ENCODE measurements around the gene HECW1.

Gene HECW1

DNA sequence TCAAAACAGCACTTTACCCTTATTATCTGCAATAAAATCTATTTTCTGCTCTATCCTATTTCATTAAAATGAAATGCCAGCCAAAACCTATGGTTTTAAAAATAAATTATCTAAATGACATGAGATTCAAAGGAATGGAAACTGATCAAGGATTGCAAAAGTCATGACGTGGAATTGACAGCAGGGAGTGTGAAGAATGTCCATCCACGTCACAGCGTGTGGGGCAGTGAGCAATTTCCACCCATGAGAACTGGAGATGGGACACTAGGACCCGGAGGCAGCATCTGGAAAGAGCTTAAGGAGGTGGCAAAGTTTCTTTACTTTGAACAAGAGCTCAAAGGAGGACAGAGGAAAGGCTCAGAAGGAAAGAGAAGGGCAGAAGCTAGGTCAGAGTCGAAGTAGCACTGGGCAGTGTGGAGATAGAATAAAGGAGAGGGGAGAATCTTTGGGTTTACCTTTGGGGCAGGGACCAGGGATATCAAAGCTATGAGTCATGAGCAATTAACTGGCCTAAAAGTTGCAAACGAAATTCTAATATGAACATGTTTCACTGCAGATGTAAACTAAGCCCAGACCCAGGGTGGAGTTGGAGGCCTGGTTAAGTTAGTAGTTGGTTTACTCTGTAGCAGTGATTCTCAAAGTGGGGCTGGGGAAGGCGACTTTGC, 445.5 kb downstream of the HECW1 start:
- Histone ChIP-seq H2AFZ (ENCODE audit: low read depth, low read length) (peak overlapping the region; percentile 34), H3K36me3 (ENCODE audit: control insufficient read depth in 1 of 2, insufficient read depth in 2 of 2, low read depth in 1 of 2, low read length in 2 of 2) (no peaks in the 10 kb centered on the region), H2BK12ac (ENCODE audit: low read length in 2 of 2) (no peak overlapping the region), H3K23ac (ENCODE audit: low read length in 2 of 2) (no peak overlapping the region), H2BK120ac (ENCODE audit: low read depth, low read length) (no peak overlapping the region), H2AK5ac (ENCODE audit: low read length, severe bottlenecking) (no peak overlapping the region), H3K18ac (ENCODE audit: low read depth in 1 of 2, low read length in 2 of 2) (no peak overlapping the region), H3K14ac (ENCODE audit: low read length in 2 of 2) (no peak overlapping the region), H4K8ac (ENCODE audit: low read length) (no peak overlapping the region), H2BK15ac (ENCODE audit: low read depth, poor library complexity, severe bottlenecking) (no peak overlapping the region), H3K9me3 (ENCODE audit: control insufficient read depth, low read length) (no peaks in the 10 kb centered on the region), H3K4me2 (ENCODE audit: low read length, poor library complexity, severe bottlenecking) (no peak overlapping the region), H2BK5ac (ENCODE audit: low read depth, low read length, poor library complexity, severe bottlenecking) (no peak overlapping the region), H3K4ac (ENCODE audit: low read depth in 1 of 2, low read length in 2 of 2) (no peak overlapping the region), H3K4me3 (ENCODE audit: insufficient read depth in 1 of 2, low read depth in 1 of 2, low read length in 2 of 2) (no peak overlapping the region), H3K9ac (ENCODE audit: low read length) (no peak overlapping the region), H3K4me1 (ENCODE audit: control insufficient read depth, insufficient read depth, low read depth, low read length) (no peaks in the 10 kb centered on the region), H3K27ac (ENCODE audit: low read length, poor library complexity, severe bottlenecking) (no peak overlapping the region), H3K79me1 (replicated peaks; ENCODE audit: low read length, poor library complexity, severe bottlenecking) (no peaks in the 10 kb centered on the region), H4K91ac (ENCODE audit: low read length) (no peak overlapping the region), H3K27me3 (ENCODE audit: control insufficient read depth in 1 of 2, insufficient read depth in 1 of 2, low read length in 2 of 2) (no peaks in the 10 kb centered on the region)
- DNase-seq: no peak
- WGBS: 85% methylated on average over 7 of the region's 7 CpGs

DNA sequence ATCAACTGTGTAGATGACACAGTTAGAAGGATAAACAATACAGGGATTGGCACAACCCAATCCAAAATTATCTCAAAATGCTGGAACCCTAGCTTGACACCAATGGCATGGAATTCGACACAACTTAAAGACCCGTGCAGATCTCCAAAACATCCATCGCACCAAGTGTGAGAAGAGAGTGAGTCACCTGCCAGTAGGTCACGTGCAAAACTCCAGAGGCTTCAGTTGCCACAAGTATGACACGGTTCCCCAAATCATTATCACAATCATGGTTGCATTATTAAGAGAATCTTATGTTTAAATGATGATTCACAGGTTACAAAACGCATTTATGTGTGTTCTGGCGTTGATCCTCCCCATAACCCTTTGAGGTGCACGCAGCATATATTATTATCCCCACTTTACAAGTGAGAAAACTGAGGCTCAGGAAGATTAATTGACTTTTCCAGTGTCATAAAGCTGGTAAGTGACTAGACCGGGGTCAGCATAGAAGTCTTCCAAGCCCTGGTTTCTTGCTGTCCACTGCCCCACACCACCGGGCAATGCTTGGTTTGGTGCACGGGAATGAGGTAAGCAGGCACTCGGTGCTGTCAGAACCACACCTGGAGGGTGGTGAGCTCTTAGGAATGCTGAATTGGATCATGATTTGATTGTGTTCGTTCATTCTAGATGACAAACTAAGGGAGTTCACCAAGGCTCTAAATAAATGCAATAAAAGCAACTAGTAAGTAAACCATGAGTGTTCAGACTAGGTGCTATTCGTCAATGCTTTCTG, 446.9 kb downstream of the HECW1 start:
- Histone ChIP-seq H2BK5ac (ENCODE audit: low read depth, low read length, poor library complexity, severe bottlenecking) (no peak overlapping the region), H3K27ac (ENCODE audit: low read length, poor library complexity, severe bottlenecking) (no peak overlapping the region), H3K14ac (ENCODE audit: low read length in 2 of 2) (no peak overlapping the region), H3K27me3 (ENCODE audit: control insufficient read depth in 1 of 2, insufficient read depth in 1 of 2, low read length in 2 of 2) (no peaks in the 10 kb centered on the region), H3K4me1 (ENCODE audit: control insufficient read depth, insufficient read depth, low read depth, low read length) (no peaks in the 10 kb centered on the region), H3K9me3 (ENCODE audit: control insufficient read depth, low read length) (no peaks in the 10 kb centered on the region), H3K36me3 (ENCODE audit: control insufficient read depth in 1 of 2, insufficient read depth in 2 of 2, low read depth in 1 of 2, low read length in 2 of 2) (no peaks in the 10 kb centered on the region), H3K4me2 (ENCODE audit: low read length, poor library complexity, severe bottlenecking) (no peak overlapping the region), H2AK5ac (ENCODE audit: low read length, severe bottlenecking) (no peak overlapping the region), H3K79me1 (replicated peaks; ENCODE audit: low read length, poor library complexity, severe bottlenecking) (no peaks in the 10 kb centered on the region), H3K9ac (ENCODE audit: low read length) (no peak overlapping the region), H4K8ac (ENCODE audit: low read length) (no peak overlapping the region), H3K4ac (ENCODE audit: low read depth in 1 of 2, low read length in 2 of 2) (no peak overlapping the region), H4K91ac (ENCODE audit: low read length) (no peak overlapping the region), H2BK12ac (ENCODE audit: low read length in 2 of 2) (no peak overlapping the region), H3K4me3 (ENCODE audit: insufficient read depth in 1 of 2, low read depth in 1 of 2, low read length in 2 of 2) (no peak overlapping the region), H3K18ac (ENCODE audit: low read depth in 1 of 2, low read length in 2 of 2) (no peak overlapping the region), H3K23ac (ENCODE audit: low read length in 2 of 2) (no peak overlapping the region), H2BK120ac (ENCODE audit: low read depth, low read length) (no peak overlapping the region), H2AFZ (ENCODE audit: low read depth, low read length) (no peak overlapping the region), H2BK15ac (ENCODE audit: low read depth, poor library complexity, severe bottlenecking) (no peak overlapping the region)
- 91% methylated on average over 8 of the region's 14 CpGs for WGBS
- DNase-seq: no peak

DNA sequence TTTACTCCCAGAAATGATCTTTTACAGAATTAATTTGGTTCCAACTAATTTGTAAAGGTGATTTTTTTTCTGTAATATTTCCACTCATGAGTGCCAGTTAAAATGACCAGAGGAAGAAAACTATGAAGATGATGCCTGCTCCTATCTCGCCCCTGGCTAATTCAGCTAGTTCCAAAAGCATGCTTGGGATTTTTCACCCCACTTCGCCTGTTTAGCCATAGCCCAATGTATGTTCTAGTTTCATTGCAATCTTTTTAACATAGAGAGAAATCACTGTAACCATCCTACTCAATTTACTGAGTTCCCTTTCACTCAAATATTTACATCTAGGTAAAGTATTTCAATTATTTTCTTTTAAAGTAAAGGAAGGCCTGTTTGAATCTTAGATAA, 447.5 kb downstream of the HECW1 start:
- Histone ChIP-seq H4K8ac (ENCODE audit: low read length) (no peak overlapping the region), H3K9me3 (ENCODE audit: control insufficient read depth, low read length) (no peaks in the 10 kb centered on the region), H4K91ac (ENCODE audit: low read length) (no peak overlapping the region), H2BK5ac (ENCODE audit: low read depth, low read length, poor library complexity, severe bottlenecking) (no peak overlapping the region), H3K27me3 (ENCODE audit: control insufficient read depth in 1 of 2, insufficient read depth in 1 of 2, low read length in 2 of 2) (no peaks in the 10 kb centered on the region), H3K36me3 (ENCODE audit: control insufficient read depth in 1 of 2, insufficient read depth in 2 of 2, low read depth in 1 of 2, low read length in 2 of 2) (no peaks in the 10 kb centered on the region), H2BK12ac (ENCODE audit: low read length in 2 of 2) (no peak overlapping the region), H3K23ac (ENCODE audit: low read length in 2 of 2) (no peak overlapping the region), H2BK120ac (ENCODE audit: low read depth, low read length) (no peak overlapping the region), H3K4me2 (ENCODE audit: low read length, poor library complexity, severe bottlenecking) (no peak overlapping the region), H3K18ac (ENCODE audit: low read depth in 1 of 2, low read length in 2 of 2) (no peak overlapping the region), H3K4me3 (ENCODE audit: insufficient read depth in 1 of 2, low read depth in 1 of 2, low read length in 2 of 2) (no peak overlapping the region), H3K14ac (ENCODE audit: low read length in 2 of 2) (no peak overlapping the region), H3K27ac (ENCODE audit: low read length, poor library complexity, severe bottlenecking) (no peak overlapping the region), H3K4me1 (ENCODE audit: control insufficient read depth, insufficient read depth, low read depth, low read length) (no peaks in the 10 kb centered on the region), H3K4ac (ENCODE audit: low read depth in 1 of 2, low read length in 2 of 2) (no peak overlapping the region), H2BK15ac (ENCODE audit: low read depth, poor library complexity, severe bottlenecking) (no peak overlapping the region), H3K79me1 (replicated peaks; ENCODE audit: low read length, poor library complexity, severe bottlenecking) (no peaks in the 10 kb centered on the region), H2AFZ (ENCODE audit: low read depth, low read length) (no peak overlapping the region), H2AK5ac (ENCODE audit: low read length, severe bottlenecking) (no peak overlapping the region), H3K9ac (ENCODE audit: low read length) (no peak overlapping the region)
- 100% methylated on average over 1 of the region's 2 CpGs for WGBS
- no peak for DNase-seq

DNA sequence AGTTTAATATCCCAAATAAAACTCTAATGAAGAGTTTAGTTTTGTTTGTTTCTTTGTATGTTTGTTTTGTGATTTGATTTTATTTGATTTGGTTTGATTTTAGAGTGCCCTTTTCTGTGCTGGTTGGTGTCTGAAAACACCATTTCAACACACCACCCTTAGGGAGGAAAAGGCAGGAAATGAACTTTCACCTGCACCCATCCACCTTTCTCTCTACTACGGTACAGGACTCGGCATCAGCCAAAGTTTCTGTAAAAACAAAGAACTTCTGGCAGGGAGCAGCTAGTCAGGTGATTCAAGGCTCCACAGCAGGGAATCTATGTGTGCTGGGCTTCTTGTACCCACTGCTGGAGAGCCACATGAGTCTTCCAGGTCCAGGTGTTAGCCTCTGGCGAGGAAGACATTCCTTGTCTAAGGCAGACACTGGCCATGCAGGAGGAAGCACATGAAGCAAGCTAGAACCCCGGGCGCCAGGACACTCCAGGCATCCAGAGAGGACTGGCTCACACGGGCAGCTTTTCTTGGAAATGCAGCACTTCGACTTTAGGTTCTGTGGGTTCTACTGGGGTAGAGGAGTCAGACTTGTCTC, 448.4 kb downstream of the HECW1 start:
- Histone ChIP-seq H2BK12ac (ENCODE audit: low read length in 2 of 2) (peak overlapping the region in 1 of 2 experiments; percentile 37), H3K4me2 (ENCODE audit: low read length, poor library complexity, severe bottlenecking) (no peak overlapping the region), H4K91ac (ENCODE audit: low read length) (no peak overlapping the region), H3K36me3 (ENCODE audit: control insufficient read depth in 1 of 2, insufficient read depth in 2 of 2, low read depth in 1 of 2, low read length in 2 of 2) (no peaks in the 10 kb centered on the region), H3K18ac (ENCODE audit: low read depth in 1 of 2, low read length in 2 of 2) (no peak overlapping the region), H2AK5ac (ENCODE audit: low read length, severe bottlenecking) (no peak overlapping the region), H2BK120ac (ENCODE audit: low read depth, low read length) (no peak overlapping the region), H3K79me1 (replicated peaks; ENCODE audit: low read length, poor library complexity, severe bottlenecking) (no peaks in the 10 kb centered on the region), H3K27ac (ENCODE audit: low read length, poor library complexity, severe bottlenecking) (no peak overlapping the region), H3K23ac (ENCODE audit: low read length in 2 of 2) (no peak overlapping the region), H3K4ac (ENCODE audit: low read depth in 1 of 2, low read length in 2 of 2) (no peak overlapping the region), H2BK15ac (ENCODE audit: low read depth, poor library complexity, severe bottlenecking) (no peak overlapping the region), H3K4me3 (ENCODE audit: insufficient read depth in 1 of 2, low read depth in 1 of 2, low read length in 2 of 2) (no peak overlapping the region), H4K8ac (ENCODE audit: low read length) (no peak overlapping the region), H2AFZ (ENCODE audit: low read depth, low read length) (no peak overlapping the region), H3K14ac (ENCODE audit: low read length in 2 of 2) (no peak overlapping the region), H2BK5ac (ENCODE audit: low read depth, low read length, poor library complexity, severe bottlenecking) (no peak overlapping the region), H3K9me3 (ENCODE audit: control insufficient read depth, low read length) (no peaks in the 10 kb centered on the region), H3K9ac (ENCODE audit: low read length) (no peak overlapping the region), H3K27me3 (ENCODE audit: control insufficient read depth in 1 of 2, insufficient read depth in 1 of 2, low read length in 2 of 2) (no peaks in the 10 kb centered on the region), H3K4me1 (ENCODE audit: control insufficient read depth, insufficient read depth, low read depth, low read length) (no peaks in the 10 kb centered on the region)
- no peak for DNase-seq
- 92% methylated on average over 7 of the region's 7 CpGs for WGBS
